Stimulated activated CD4-positive, alpha-beta T cell treated with anti-CD3 and anti-CD28 coated beads, Interleukin-12 subunit alpha, Interleukin-12 subunit beta, amount 100 ng/mL, for 4 hours (primary cell): ENCODE data around the gene REV1.

Experiments used
- DNase-seq: peaks from one replicate; pipeline ENCODE4 v3.0.0-alpha.2; 2020

REV1 gene

DNA sequence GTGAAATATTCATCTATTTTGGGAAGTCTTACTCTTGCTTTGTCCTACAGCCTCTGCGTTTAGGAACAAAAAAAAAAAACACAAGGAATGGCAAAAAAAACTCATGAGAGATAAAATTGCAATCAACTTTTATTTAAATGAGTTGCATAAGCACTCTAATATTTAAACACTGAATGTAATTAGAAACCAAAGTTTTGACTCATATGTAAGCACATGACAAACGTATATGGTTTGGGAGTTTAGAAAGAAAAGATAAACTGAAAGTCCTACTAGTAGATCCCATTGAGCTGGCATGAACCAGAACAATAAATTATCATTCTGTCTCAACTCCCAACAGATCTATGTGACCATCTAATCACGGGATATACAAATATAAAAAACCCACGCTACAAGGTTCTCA, 44.8 kb downstream of the REV1 start:
- no peak for DNase-seq

- DNase-seq: no peak
Observed at GRCh38 chr2:99444222-99444621, 45.6 kb downstream of the REV1 start.

GRCh38 chr2:99442837-99443236, 47.0 kb downstream of the REV1 start:
- no peak for DNase-seq

- no peak for DNase-seq
Observed at GRCh38 chr2:99439971-99440505, 49.8 kb downstream of the REV1 start.

- no peak for DNase-seq
Observed at GRCh38 chr2:99436874-99437273, 52.9 kb downstream of the REV1 start.

DNA sequence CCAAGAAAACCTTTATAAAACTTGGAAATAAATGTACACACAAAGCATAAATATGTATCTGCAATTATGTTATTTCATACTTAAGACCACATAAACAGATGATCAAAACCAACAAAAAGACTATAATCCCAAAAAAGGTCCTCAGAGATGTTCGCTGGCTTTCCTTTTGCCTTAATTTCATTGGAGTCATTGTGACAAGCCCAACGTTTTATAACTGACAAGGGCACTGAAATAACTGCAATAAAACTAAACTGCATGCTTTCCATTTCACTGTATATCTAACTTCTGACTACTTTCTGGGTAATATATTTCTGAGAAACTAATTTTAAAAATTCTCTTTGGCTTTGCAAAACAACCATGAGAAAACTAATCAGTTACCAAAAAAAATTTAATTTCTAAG, 56.5 kb downstream of the REV1 start:
- DNase-seq: no peak

DNA sequence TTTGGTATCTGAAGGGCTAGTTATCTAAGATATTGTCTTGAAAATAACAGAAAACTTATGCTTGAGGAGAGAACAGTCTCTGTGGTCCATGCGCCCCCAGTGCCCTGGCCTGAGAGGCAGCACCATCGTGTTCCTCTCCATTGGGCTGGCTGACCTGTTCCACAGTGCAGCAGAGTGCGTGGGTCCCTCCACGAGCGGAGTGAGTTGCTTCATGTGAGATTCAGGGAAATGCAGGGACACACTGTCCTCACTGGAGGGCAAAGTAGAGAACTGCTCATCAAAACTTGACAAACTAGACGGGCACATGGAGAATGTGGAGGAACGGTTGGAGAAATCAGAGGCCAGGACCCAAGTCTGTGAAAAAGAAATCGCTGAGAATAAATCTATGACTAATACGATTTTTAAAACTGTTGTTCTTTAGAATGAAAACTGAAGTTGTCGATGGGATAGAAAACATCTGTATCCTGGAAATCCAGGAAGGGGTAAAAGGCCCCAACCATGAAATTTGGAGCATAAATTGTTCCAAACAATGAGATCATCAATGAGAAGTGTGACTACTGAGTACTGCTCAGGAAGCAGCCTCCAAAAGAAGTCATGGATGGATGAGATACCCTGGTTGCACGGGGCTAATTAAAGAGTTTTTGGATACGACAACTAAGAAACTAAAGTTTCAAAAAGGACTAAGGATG, 58.1 kb downstream of the REV1 start:
- no peak for DNase-seq

DNA sequence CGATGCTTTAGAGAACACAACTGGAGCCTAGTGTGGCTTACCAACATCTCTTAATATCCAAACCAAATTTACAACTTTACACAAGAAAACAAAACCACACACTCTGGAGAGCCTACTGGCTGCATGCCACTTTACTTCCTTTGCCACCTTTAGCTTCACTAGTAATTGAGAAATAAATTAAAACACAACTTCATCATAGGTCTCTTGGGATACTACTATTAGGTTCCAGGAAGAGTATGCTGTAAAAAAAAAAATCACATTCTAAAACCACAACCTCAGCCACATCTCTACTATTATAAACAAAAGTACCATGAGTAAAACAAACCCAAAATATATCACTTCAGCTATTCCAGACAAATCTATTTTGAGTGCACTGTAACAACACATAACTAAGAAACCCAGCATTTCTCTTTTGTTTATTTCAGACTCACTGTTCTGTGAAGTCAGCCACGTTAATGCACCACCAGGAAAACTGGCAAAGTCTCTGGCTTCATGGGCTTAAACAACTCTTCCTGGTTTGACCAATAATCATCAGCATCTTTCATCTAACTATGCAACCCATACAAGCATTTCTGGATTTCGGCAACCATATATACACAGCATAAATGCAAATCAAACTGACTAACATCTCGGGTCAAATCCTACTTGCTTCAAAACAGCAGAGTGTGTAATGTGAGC, 59.1 kb downstream of the REV1 start:
- DNase-seq: no peak

- no peak for DNase-seq
Observed at GRCh38 chr2:99425022-99425421, 64.8 kb downstream of the REV1 start.

DNA sequence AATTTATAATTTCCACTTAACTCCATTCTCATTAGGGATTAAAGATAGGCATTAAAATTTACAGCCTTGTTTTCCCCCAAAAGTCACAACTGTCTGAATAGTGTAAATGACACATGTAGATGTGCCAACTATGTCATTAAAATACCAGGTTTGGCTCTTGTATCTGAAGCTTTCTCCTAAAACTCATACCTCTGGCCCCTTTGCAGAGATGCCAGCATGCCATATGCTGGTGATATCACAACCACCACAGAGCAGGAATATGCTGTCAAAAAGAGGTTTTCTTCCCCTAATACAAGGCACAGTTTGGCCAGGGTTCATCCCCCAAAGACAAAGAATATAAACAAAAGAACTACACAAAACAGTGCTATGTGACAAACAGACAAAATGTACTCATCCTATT, 65.4 kb downstream of the REV1 start:
- no peak for DNase-seq

DNA sequence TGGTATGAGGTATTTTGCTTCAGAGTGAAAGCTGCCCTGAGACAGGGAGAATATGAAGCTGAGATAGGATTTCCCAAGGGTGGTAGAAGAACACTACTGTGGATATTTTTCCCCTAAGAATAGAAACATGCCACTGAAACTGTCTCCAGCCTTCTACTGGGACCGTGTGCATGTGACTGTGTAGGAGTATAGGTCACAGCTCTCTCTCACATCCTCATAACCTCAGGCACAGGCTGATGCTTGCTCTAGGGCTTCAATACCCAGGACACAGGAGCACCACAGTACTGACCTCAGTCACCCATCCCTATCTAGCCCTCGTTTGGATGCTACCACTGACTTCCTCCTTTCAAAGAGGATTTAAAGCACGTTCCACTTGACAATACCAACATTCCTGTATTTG, 67.2 kb downstream of the REV1 start:
- DNase-seq: no peak

GRCh38 chr2:99421469-99421868, 68.3 kb downstream of the REV1 start:
- DNase-seq: no peak

GRCh38 chr2:99420751-99421299, 69.0 kb downstream of the REV1 start:
- DNase-seq: no peak

DNA sequence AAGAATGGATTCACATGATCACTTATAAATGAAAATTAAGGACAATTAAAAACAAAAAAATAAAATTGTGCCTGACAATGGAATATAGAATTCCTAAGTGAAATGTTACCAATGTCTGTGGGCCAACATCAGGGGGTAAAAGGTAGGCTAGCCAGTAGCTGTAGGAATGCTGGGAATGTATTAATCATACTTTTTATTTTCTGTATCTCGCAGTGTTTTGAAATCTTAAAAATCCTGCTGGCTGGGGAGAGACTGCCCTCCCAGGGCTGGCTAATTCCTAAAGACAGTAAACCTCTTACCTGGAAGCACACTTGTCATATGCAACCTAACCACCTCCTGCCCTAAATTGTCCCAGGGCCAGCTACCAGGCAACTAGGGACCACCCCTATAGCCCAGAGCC, 69.8 kb downstream of the REV1 start:
- no peak for DNase-seq

GRCh38 chr2:99417396-99417795, 72.4 kb downstream of the REV1 start:
- DNase-seq: no peak

DNA sequence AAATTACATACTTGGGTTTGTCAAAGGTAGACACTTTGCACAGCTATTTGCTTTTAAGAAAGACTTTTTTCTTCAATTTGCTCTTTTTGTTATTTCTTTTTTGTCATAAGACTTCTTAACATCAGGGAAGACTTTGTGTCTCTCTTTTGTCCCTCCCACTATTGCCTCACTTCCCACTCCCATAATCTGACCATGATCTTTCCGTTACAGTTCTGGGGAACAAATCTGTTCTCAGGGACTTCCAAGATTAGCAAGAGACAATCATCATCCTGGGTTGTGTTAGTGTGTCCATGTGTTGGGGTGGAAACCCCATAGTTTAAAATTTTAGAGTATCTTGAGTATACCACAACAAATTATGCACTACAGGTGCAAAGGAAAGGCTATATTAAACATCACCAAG, 75.3 kb downstream of the REV1 start:
- no peak for DNase-seq

- no peak for DNase-seq
Observed at GRCh38 chr2:99410276-99410675, 79.5 kb downstream of the REV1 start.

- no peak for DNase-seq
Observed at GRCh38 chr2:99406137-99406536, 83.7 kb downstream of the REV1 start.

- no peak for DNase-seq
Observed at GRCh38 chr2:99404797-99405669, 84.8 kb downstream of the REV1 start.

GRCh38 chr2:99404039-99404796, 85.6 kb downstream of the REV1 start:
- DNase-seq: no peak

GRCh38 chr2:99403524-99403923, 86.3 kb downstream of the REV1 start:
- no peak for DNase-seq

- DNase-seq: no peak
Observed at GRCh38 chr2:99403084-99403483, 86.7 kb downstream of the REV1 start.

- no peak for DNase-seq
Observed at GRCh38 chr2:99401841-99402240, 88.0 kb downstream of the REV1 start.
